Bone marrow (tissue), 2 donors: ENCODE data around the gene SELENOI.
A peak's percentile ranks its signal among the peaks of the same experiment; 100 is the strongest.
"Not testable (repeated sequence)": the region's sequence is repeated elsewhere in the genome, so short reads cannot be mapped to it uniquely, and the experiment has no call there.

ENCODE experiments used
- DNase-seq, 2 donors: peaks; one replicate each; lab custom pipeline; 2025; lab: John Stamatoyannopoulos, UW

The SELENOI gene

GRCh38 chr2:26327291-26328272, 18.4 kb upstream of the SELENOI start:
- DNase-seq, result no peak

GRCh38 chr2:26329083-26329482, 16.9 kb upstream of the SELENOI start:
- DNase-seq, result not testable (repeated sequence)

- peak; percentile 43 to 83 for DNase-seq
Observed at GRCh38 chr2:26330114-26330549, 15.8 kb upstream of the SELENOI start.

- no peak for DNase-seq
Observed at GRCh38 chr2:26330604-26331003, 15.3 kb upstream of the SELENOI start.

DNA sequence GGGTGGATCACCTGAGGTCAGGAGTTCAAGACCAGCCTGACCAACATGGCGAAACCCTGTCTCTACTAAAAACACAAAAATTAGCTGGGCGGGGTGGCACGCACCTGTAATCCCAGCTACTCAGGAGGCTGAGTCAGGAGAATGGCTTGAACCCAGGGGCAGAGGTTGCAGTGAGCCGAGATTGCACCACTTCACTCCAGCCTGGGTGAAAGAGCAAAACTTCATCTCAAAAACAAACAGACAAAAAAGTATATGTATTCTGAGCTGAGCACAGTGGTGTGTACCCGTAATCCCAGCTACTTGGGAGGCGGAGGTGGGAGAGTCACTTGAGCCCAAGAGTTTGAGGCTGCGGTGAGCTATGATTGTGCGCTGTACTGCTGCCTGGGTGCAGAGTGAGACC, 14.6 kb upstream of the SELENOI start:
- not testable (repeated sequence) for DNase-seq

GRCh38 chr2:26333293-26333692, 12.7 kb upstream of the SELENOI start:
- DNase-seq, result no peak

DNA sequence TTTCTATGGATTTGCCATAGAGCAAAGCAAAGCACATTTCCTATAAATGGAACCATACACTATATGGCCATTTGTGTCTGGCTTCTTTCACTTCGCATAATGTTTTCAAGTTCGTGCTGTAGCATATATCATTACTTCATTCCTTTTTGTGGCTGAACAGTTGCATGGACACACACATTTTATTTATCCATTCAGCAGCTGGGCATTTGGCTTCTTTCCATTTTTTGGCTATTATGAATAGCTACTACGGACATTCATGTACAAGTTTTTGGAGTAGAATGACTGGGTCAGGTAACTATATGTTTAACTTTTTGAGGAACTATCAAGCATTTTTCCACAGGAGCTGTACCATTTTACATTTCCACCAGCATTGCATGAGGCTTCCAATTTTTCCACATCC, 10.7 kb upstream of the SELENOI start:
- DNase-seq, result no peak

DNA sequence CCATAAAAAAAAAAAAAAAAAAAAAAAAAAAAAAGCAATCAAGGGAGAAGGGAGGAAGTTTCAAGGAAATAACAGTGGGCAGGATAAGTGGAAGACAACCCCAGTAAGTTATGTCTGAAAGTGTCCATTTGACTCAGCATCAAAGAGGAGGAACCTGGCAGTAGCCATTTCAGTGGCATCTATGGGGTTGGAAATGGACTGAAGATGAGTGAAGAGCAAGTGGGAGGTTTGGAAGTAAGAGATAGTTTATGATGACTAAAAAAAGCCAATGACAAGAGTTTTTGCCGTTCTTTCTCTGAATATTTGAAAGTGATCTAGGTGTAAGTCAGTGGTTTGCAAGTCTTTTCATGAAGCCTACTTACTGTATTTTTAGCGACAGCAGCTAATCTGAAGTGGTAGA, 9.2 kb upstream of the SELENOI start:
- no peak for DNase-seq

DNA sequence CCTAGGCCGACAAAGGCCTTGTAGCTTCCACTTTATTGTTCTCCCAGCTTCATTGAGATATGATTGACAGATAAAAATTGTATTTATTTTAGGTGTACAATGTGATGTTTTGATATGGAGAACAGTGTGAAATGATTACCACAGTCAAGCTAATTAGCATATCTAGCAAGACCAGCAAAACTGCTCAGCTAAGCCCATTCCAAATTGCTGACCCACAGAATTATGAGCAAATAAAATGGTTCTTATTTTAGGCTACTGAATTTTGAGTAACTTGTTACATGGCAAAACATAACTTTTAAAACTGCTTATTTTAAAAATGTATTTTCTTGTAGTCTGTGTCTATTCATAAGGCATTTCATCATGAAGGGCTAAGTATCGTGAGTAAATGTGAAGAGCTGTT, 8.6 kb upstream of the SELENOI start:
- DNase-seq, result no peak

GRCh38 chr2:26340831-26341230, 5.1 kb upstream of the SELENOI start:
- DNase-seq, result no peak

GRCh38 chr2:26344581-26345282, 1.2 kb upstream of the SELENOI start:
- no peak for DNase-seq

GRCh38 chr2:26345283-26345544, 729 bp upstream of the SELENOI start:
- DNase-seq, result no peak

- peak; percentile 21 to 47 for DNase-seq
Observed at GRCh38 chr2:26346454-26347053, 611 bp downstream of the SELENOI start, which contains the start of gene ADGRF3. Gene ADGRF3, minus strand, starts transcription at chr2:26346789. Its CDS starts 555 bp downstream, at chr2:26346234.

DNA sequence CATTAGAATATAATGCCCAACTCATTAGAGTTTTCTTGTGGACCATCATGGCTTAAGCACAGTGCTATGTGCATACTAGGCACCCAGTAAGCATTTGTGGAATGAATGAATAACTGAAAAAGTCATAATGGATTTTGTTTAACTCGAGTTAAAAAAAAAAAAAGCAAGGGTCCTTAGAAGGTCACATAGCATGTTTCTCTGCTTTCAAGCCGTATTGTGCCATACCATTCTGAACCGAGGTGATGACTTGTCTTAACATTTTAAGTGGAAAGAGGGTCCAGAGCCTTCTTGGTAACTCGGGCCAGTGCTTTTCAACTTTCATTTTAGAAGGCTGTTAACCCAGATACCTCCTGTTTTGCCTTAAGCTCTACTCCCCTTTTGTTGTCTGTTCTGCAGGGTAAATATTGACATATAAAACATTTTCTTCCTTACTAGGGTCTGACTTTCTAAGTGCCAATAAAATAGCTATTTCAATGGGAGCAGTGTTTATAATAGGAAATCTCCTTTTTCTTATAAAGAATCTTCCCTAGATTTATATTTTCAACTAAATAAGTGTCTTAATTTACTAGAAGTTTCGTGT, 1.4 kb downstream of the SELENOI start:
- DNase-seq, result no peak

DNA sequence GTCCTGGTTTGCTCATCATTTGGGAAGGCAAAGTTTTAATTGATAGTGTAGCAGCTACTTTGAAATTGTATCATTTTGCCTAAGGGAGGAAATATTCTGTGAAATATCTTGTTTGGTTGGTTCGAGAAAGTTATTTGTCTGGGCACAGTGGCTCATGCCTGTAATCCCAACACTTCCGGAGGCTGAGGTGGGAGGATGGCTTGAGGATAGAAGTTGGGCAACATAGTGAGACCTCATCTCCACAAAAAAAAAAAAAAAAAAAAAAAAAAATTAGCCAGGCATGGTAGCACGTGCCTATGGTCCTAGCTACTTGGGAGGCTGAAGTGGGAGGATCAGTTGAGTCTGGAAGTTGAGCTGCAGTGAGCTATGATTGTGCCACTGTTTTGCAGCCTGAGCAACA, 3.7 kb downstream of the SELENOI start:
- DNase-seq, result no peak

- DNase-seq, result no peak
Observed at GRCh38 chr2:26351375-26352090, 5.6 kb downstream of the SELENOI start.

- no peak for DNase-seq
Observed at GRCh38 chr2:26352892-26353291, 6.9 kb downstream of the SELENOI start.

GRCh38 chr2:26354469-26354868, 8.5 kb downstream of the SELENOI start:
- not testable (repeated sequence) for DNase-seq

DNA sequence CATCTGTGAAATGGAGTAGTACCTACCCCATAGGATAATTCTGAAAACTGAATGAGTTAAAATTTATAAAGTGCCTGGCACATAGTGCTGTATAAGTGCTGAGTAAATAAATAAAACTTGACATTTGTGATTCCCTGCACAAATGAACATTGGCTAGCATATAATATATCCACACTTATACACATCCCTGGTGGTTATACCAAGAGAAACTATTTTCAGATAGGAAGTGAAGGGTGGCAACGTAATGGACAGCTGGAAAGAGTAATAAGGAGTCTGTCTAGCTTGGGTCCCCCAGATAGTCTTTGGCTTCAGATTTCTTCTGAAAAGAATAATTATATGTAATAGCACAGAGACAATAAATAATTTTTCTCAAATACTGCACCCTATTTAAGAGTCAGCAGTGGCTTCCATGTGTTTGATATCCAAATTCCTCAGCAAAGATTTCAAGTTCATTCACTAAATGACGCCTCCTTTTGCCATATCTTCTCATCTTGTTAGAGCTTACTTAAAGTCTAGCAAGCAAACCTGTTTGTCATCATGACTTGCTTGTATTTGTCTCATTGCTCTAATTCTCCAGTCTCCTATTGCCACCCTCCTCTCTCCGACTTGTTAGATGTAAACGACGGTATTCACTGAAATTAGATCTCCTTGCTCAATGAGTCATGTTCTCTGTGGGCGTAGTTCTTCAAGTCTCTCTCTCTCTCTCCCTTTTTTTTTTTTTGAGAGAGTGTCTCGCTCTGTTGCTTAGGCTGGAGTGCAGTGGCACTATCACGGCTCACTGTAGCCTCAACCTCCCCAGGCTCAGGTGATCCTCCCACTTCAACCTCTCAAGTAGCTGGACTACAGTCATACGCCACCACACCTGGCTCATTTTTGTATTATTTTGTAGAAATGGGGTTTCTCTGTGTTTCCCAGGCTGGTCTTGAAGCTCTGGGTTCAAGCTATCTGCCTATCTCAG, 9.4 kb downstream of the SELENOI start:
- DNase-seq, result no peak

DNA sequence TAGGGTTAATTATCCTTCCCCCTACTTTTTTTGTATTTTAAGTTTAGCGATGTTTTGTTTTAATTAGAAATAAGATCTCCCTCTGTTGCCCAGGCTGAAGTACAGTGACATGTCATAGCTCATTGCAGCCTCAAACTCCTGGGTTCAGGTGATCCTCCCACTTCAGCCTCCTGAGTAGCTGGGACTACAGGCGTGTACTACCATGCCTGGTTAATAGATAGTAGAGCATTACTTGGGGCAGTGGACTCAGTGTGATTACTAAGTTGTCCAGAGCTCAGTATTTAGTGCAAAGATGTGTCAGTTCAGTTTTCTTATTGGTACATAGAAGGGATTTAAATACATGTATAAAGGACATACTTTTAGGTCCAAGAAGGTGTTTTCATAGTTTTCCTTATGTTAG, 10.2 kb downstream of the SELENOI start:
- no peak for DNase-seq

GRCh38 chr2:26356771-26357170, 10.8 kb downstream of the SELENOI start:
- no peak for DNase-seq
